Panc1 (cell line): ENCODE results near the gene NREP. TPM values are rescaled to one million over a fixed set of nuclear protein-coding genes. Genes with fewer than 3 reads are reported as not detected.

Experiments used
- ATAC-seq: fragments of 200-7000 bp; cut with Tn5 transposase; 2 replicates; pipeline ENCODE4 v1.9.1; 2020; ENCODE audit warnings: mild to moderate bottlenecking, moderate library complexity
- Bru-seq: library from RNA; stranded (reverse); fragments of 400-500 nt; gene quantifications from one replicate; lab custom pipeline; 2021; lab: Mats Ljungman, UMichigan
- BruChase-seq, 2 experiments: library from RNA; stranded (reverse); fragments of 400-500 nt; gene quantifications; one replicate each; lab custom pipeline; 2021; lab: Mats Ljungman, UMichigan
- BruUV-seq: library from RNA; stranded (reverse); fragments of 400-500 nt; replicated peaks from 2 replicates; lab custom pipeline; 2021; lab: Mats Ljungman, UMichigan
- CTCF ChIA-PET: fragments of 300-600 bp; sonication (Branson Sonifier 250); formaldehyde crosslinking; loops from one replicate; lab custom pipeline; 2022; ENCODE audit warnings: antibody characterized with exemption; lab: Charles Lee
- POLR2A ChIA-PET: fragments of 300-600 bp; sonication (Branson Sonifier 250); formaldehyde crosslinking; loops from one replicate; lab custom pipeline; 2022; ENCODE audit warnings: antibody characterized with exemption; lab: Charles Lee
- DNase-seq: peaks from one replicate; pipeline ENCODE4 v3.0.0-alpha.2; 2010; ENCODE audit warnings: low read depth, low spot score
- H3K27ac ChIP-seq: 2 replicates; pipeline ENCODE4 v1.5.1; 2011; ENCODE audit warnings: mild to moderate bottlenecking, low read length, inconsistent platforms
- H3K27me3 ChIP-seq: fragments of 200-500 bp; sonication (Bioruptor generic); 2 replicates; pipeline ENCODE4 v1.6.0; 2014; ENCODE audit warnings: low read length, inconsistent platforms; ENCODE audit not compliant: control insufficient read depth, insufficient read depth
- H3K36me3 ChIP-seq: fragments of 200-500 bp; sonication (Bioruptor generic); 2 replicates; pipeline ENCODE4 v1.5.1; 2014; ENCODE audit warnings: inconsistent platforms, mild to moderate bottlenecking, low read length, moderate library complexity; ENCODE audit not compliant: control insufficient read depth, insufficient read depth
- H3K4me1 ChIP-seq: 2 replicates; pipeline ENCODE4 v1.5.1; 2011; ENCODE audit warnings: inconsistent platforms, mild to moderate bottlenecking, low read length, moderate library complexity; ENCODE audit not compliant: control insufficient read depth, insufficient read depth
- H3K4me3 ChIP-seq, 2 experiments: 2 replicates each; pipeline ENCODE4 v1.5.1; 2011 to 2012; ENCODE audit warnings: low read depth in 2 of 2, low read length in 2 of 2, mild to moderate bottlenecking in 2 of 2, inconsistent platforms in 1 of 2, moderate library complexity in 1 of 2
- H3K9me3 ChIP-seq: fragments of 200-500 bp; sonication (Bioruptor generic); 2 replicates; pipeline ENCODE4 v1.5.1; 2014; ENCODE audit warnings: low read depth, mild to moderate bottlenecking, inconsistent platforms, low read length, moderate library complexity; ENCODE audit not compliant: control insufficient read depth, insufficient read depth
- POLR2AphosphoS5 ChIP-seq: IDR thresholded peaks from 2 replicates; pipeline ENCODE4 v1.6.1; 2012; ENCODE audit warnings: mild to moderate bottlenecking, low read depth, low read length, moderate library complexity
- REST ChIP-seq, 2 experiments: IDR thresholded peaks; 2 replicates each; pipeline ENCODE4 v1.6.1; 2011 to 2012; ENCODE audit warnings: low read depth in 2 of 2, control low read depth in 1 of 2, low read length in 1 of 2, mild to moderate bottlenecking in 1 of 2, moderate library complexity in 1 of 2; ENCODE audit not compliant: insufficient read depth in 1 of 2
- SIN3A ChIP-seq: IDR thresholded peaks from 2 replicates; pipeline ENCODE4 v1.6.1; 2012; ENCODE audit warnings: low read depth, mild to moderate bottlenecking, low read length, moderate library complexity, borderline replicate concordance; ENCODE audit not compliant: insufficient read depth
- TCF7L2 ChIP-seq: IDR thresholded peaks from 2 replicates; pipeline ENCODE4 v1.6.1; 2011; ENCODE audit warnings: mild to moderate bottlenecking, low read depth, low read length, inconsistent platforms
- in situ Hi-C: cut with HindIII; loops from 2 replicates; pipeline ENCODE4 v1.10.0; 2016; ENCODE audit warnings: low sequenced_read_pairs, low pct_unique_long_range_greater_than_20kb
- intact Hi-C: fragments of 100-400 bp; cut with micrococcal nuclease; formaldehyde crosslinking; loops from one replicate; pipeline ENCODE4 v1.10.0; 2022; ENCODE audit not compliant: unreplicated experiment
- long read RNA-seq: library from polyadenylated mRNA; unstranded; transcript quantifications from one replicate; pipeline ENCODE4 v2.0.0, GENCODE V29; 2021; ENCODE audit not compliant: unreplicated experiment
- polyA plus RNA-seq: library from polyadenylated mRNA; unstranded; fragments of >200 nt; gene quantifications from one replicate; pipeline ENCODE4 v1.2.1, GENCODE V29; 2012; ENCODE audit warnings: missing spikeins; ENCODE audit not compliant: insufficient read length
- total RNA-seq: library from RNA; stranded (reverse); gene quantifications from one replicate; pipeline ENCODE4 v1.2.1, GENCODE V29; 2021; ENCODE audit not compliant: unreplicated experiment
- TF ChIP-seq, protein P1 (sequence below): fragments of 450-650 bp; IDR thresholded peaks from 2 replicates; pipeline ENCODE4 v1.5.1; 2017; ENCODE audit warnings: mild to moderate bottlenecking

NREP gene, protein sequence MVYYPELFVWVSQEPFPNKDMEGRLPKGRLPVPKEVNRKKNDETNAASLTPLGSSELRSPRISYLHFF
- total RNA-seq (4.9 TPM), Bru-seq, nascent RNA (percentile 26 among the genes with signal in this experiment), BruChase-seq, experiment 1, labeled RNA remaining after a 2-hour chase (percentile 32 among the genes with signal in this experiment), BruChase-seq, experiment 2, labeled RNA remaining after a 6-hour chase (percentile 24 among the genes with signal in this experiment)
- polyA plus RNA-seq: 9.6 TPM
- long read RNA-seq, transcript NREP-202 (5 exons, 2,581 nt): major isoform, 5 of 9 reads
- long read RNA-seq, partial matches to known transcripts: 0 of 9 reads
- long read RNA-seq, other reads (novel, unspliced or antisense): 4 of 9 reads

- TF ChIP-seq SIN3A (no peak), REST (IDR thresholded peaks at IDR 0.05; ENCODE audit: insufficient read depth in 1 of 2, low read depth in 2 of 2, low read length in 1 of 2) (no peak), TCF7L2 (no peak), POLR2AphosphoS5 (no peak)
- TF ChIP-seq, protein P1, sequence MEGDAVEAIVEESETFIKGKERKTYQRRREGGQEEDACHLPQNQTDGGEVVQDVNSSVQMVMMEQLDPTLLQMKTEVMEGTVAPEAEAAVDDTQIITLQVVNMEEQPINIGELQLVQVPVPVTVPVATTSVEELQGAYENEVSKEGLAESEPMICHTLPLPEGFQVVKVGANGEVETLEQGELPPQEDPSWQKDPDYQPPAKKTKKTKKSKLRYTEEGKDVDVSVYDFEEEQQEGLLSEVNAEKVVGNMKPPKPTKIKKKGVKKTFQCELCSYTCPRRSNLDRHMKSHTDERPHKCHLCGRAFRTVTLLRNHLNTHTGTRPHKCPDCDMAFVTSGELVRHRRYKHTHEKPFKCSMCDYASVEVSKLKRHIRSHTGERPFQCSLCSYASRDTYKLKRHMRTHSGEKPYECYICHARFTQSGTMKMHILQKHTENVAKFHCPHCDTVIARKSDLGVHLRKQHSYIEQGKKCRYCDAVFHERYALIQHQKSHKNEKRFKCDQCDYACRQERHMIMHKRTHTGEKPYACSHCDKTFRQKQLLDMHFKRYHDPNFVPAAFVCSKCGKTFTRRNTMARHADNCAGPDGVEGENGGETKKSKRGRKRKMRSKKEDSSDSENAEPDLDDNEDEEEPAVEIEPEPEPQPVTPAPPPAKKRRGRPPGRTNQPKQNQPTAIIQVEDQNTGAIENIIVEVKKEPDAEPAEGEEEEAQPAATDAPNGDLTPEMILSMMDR: no peak
- peak within 1 kb of the TSS; percentile 60 to 79 for H3K4me3 ChIP-seq
- H3K27me3 ChIP-seq: no peaks in the 10 kb centered on the region; the same call in 1 of the 2 replicates
- ChIA-PET POLR2A (no interaction called here), CTCF (interaction anchor here (0.8 to 0.9 kb wide), 2 partner anchors 81 to 757 kb away, joined by 3 to 5 read pairs; no protein-coding TSS in a partner anchor)
- ATAC-seq (peak; percentile 36), DNase-seq (no peak)
- peaks cover 6% of the 10 kb centered on the region; the same call in 1 of the 2 replicates for H3K4me1 ChIP-seq
- in situ Hi-C loops (no loop called here), intact Hi-C loops (no loop called here)
- no peaks in the 10 kb centered on the region for H3K9me3 ChIP-seq
- no TSS peak for BruUV-seq
- H3K27ac ChIP-seq: peak within 1 kb of the TSS; percentile 75
- no peaks in the 10 kb centered on the region for H3K36me3 ChIP-seq
Measured at GRCh38 chr5:111756581-111757354, at the start of gene NREP. NREP (minus strand) TSS chr5:111757194; CDS start chr5:111755772, 1,422 bp downstream.

GRCh38 chr5:111806753-111807152 lies 49.8 kb upstream of the NREP start:
- CTCF ChIA-PET: no interaction called here

More at GRCh38 chr5:111806753-111807152, 49.8 kb upstream of the NREP start:
- Histone ChIP-seq H3K27ac (no peak overlapping the region), H3K9me3 (no peaks in the 10 kb centered on the region), H3K4me1 (no peaks in the 10 kb centered on the region), H3K27me3 (no peaks in the 10 kb centered on the region), H3K36me3 (no peaks in the 10 kb centered on the region), H3K4me3 (no peak overlapping the region)
- TF ChIP-seq SIN3A: no peak
- TF ChIP-seq POLR2AphosphoS5: no peak
- TF ChIP-seq, protein P1: no peak
- ATAC-seq: no peak
- intact Hi-C loops (no loop called here), in situ Hi-C loops (no loop called here)
- no TSS peak for BruUV-seq
- no peak for DNase-seq
- POLR2A ChIA-PET: no interaction called here
